Smooth muscle cell (in vitro differentiated cells): ENCODE measurements around the gene EMILIN2. TPM values are rescaled to one million over a fixed set of nuclear protein-coding genes. Genes with fewer than 3 reads are reported as not detected.

ENCODE experiments used
- DNase-seq: peaks from one replicate; lab custom pipeline; 2025; ENCODE audit not compliant: unreplicated experiment; lab: John Stamatoyannopoulos, UW
- H2AFZ ChIP-seq: fragments of 200-600 bp; sonication (generic); 2 replicates; pipeline ENCODE4 v1.6.0; 2016; ENCODE audit warnings: antibody characterized with exemption, low read depth, mild to moderate bottlenecking
- H3F3A ChIP-seq: fragments of 200-600 bp; sonication (generic); 2 replicates; pipeline ENCODE4 v1.6.0; 2017; ENCODE audit warnings: antibody characterized with exemption, low read depth
- H3K27ac ChIP-seq: fragments of 200-600 bp; sonication (generic); 2 replicates; pipeline ENCODE4 v1.5.1; 2016; ENCODE audit warnings: low read depth, mild to moderate bottlenecking
- H3K27me3 ChIP-seq: fragments of 200-600 bp; sonication (generic); 2 replicates; pipeline ENCODE4 v1.6.1; 2016; ENCODE audit warnings: low read depth, mild to moderate bottlenecking
- H3K36me3 ChIP-seq: fragments of 200-600 bp; sonication (generic); 2 replicates; pipeline ENCODE4 v1.5.1; 2016; ENCODE audit warnings: low read depth
- H3K4me1 ChIP-seq: fragments of 200-600 bp; sonication (generic); 2 replicates; pipeline ENCODE4 v1.5.1; 2016; ENCODE audit warnings: low read depth
- H3K4me2 ChIP-seq: fragments of 200-600 bp; sonication (generic); 2 replicates; pipeline ENCODE4 v1.6.0; 2016; ENCODE audit warnings: mild to moderate bottlenecking
- H3K4me3 ChIP-seq: fragments of 200-600 bp; sonication (generic); 2 replicates; pipeline ENCODE4 v1.5.1; 2016; ENCODE audit warnings: mild to moderate bottlenecking
- H3K79me2 ChIP-seq: fragments of 200-600 bp; sonication (generic); 2 replicates; pipeline ENCODE4 v1.6.0; 2016; ENCODE audit warnings: low read depth, mild to moderate bottlenecking
- H3K9ac ChIP-seq: fragments of 200-600 bp; sonication (generic); 2 replicates; pipeline ENCODE4 v1.6.0; 2016; ENCODE audit warnings: low read depth
- H3K9me3 ChIP-seq: fragments of 200-600 bp; sonication (generic); replicated peaks from 2 replicates; pipeline ENCODE4 v1.5.1; 2016; ENCODE audit warnings: low read depth
- H4K20me1 ChIP-seq: fragments of 200-600 bp; sonication (generic); 2 replicates; pipeline ENCODE4 v1.6.0; 2016; ENCODE audit warnings: low read depth
- CTCF ChIP-seq: fragments of 200-600 bp; sonication (generic); IDR thresholded peaks from 2 replicates; pipeline ENCODE4 v1.5.1; 2017; ENCODE audit warnings: borderline replicate concordance, mild to moderate bottlenecking, antibody characterized with exemption; ENCODE audit not compliant: insufficient read depth, poor library complexity, severe bottlenecking
- WGBS: methylation state at CpG from one replicate; pipeline ENCODE4 v1.1.7; 2016; ENCODE audit warnings: low lambda C conversion rate; 5-methylcytosine and 5-hydroxymethylcytosine counted together
- polyA plus RNA-seq: library from polyadenylated mRNA; unstranded; fragments of >200 nt; fragmentation: Nextera tagmentation; extraction: Ambion mirVana; gene quantifications from 2 replicates; pipeline ENCODE4 v1.2.1, GENCODE V29; 2016
- total RNA-seq: library from RNA; depleted of rRNA; stranded (reverse); fragments of >200 nt; gene quantifications from 2 replicates; pipeline ENCODE4 v1.2.3, GENCODE V29; 2014

EMILIN2 gene
- total and polyA plus RNA-seq, 2 experiments from 2014 or later: 6.5 to 22.9 TPM

GRCh38 chr18:2939317-2939716 is 92.5 kb downstream of the EMILIN2 start:
- H3K36me3 ChIP-seq: peaks cover 7% of the 10 kb centered on the region
- no peak for TF ChIP-seq CTCF
- no peak overlapping the region for H3K27ac ChIP-seq
- WGBS: 96% methylated on average over 7 of the region's 7 CpGs
- no peak for DNase-seq
- no peaks in the 10 kb centered on the region for H3K9me3 ChIP-seq
- H3K4me1 ChIP-seq: no peaks in the 10 kb centered on the region
- H3K79me2 ChIP-seq: no peaks in the 10 kb centered on the region
- H4K20me1 ChIP-seq: no peaks in the 10 kb centered on the region
- H3F3A ChIP-seq: no peaks in the 10 kb centered on the region
- H3K4me2 ChIP-seq: no peak overlapping the region
- peak overlapping the region; percentile 10 for H3K4me3 ChIP-seq
- H3K27me3 ChIP-seq: no peaks in the 10 kb centered on the region
- H2AFZ ChIP-seq: no peak overlapping the region
- H3K9ac ChIP-seq: no peak overlapping the region

GRCh38 chr18:2948038-2948437 is 101.2 kb downstream of the EMILIN2 start:
- Histone ChIP-seq H3K36me3 (peaks cover 17% of the 10 kb centered on the region), H3K79me2 (no peaks in the 10 kb centered on the region), H2AFZ (no peak overlapping the region), H3K4me3 (no peak overlapping the region), H3K9ac (no peak overlapping the region), H3K27me3 (no peaks in the 10 kb centered on the region), H3K4me1 (no peaks in the 10 kb centered on the region), H3K9me3 (no peaks in the 10 kb centered on the region), H3K27ac (no peak overlapping the region), H4K20me1 (peaks cover 6% of the 10 kb centered on the region), H3F3A (no peaks in the 10 kb centered on the region), H3K4me2 (no peak overlapping the region)
- 57% methylated on average over 3 of the region's 3 CpGs for WGBS
- DNase-seq: no peak
- peak; percentile 33 for TF ChIP-seq CTCF

GRCh38 chr18:2952605-2953004 is 105.8 kb downstream of the EMILIN2 start:
- no peak overlapping the region for H3K4me3 ChIP-seq
- peaks cover 31% of the 10 kb centered on the region for H3K36me3 ChIP-seq
- H3K79me2 ChIP-seq: no peaks in the 10 kb centered on the region
- H3K27me3 ChIP-seq: no peaks in the 10 kb centered on the region
- H4K20me1 ChIP-seq: peaks cover 4% of the 10 kb centered on the region
- H3K27ac ChIP-seq: no peak overlapping the region
- H3K4me2 ChIP-seq: no peak overlapping the region
- no peak for DNase-seq
- H3K9me3 ChIP-seq: no peaks in the 10 kb centered on the region
- no peak for TF ChIP-seq CTCF
- H3K9ac ChIP-seq: no peak overlapping the region
- 95% methylated on average over 2 of the region's 2 CpGs for WGBS
- H2AFZ ChIP-seq: no peak overlapping the region
- H3K4me1 ChIP-seq: no peaks in the 10 kb centered on the region
- H3F3A ChIP-seq: no peaks in the 10 kb centered on the region

- Histone ChIP-seq H3K36me3 (peaks cover 31% of the 10 kb centered on the region), H3K4me1 (no peaks in the 10 kb centered on the region), H3F3A (no peaks in the 10 kb centered on the region), H3K9ac (no peak overlapping the region), H3K27ac (no peak overlapping the region), H3K9me3 (no peaks in the 10 kb centered on the region), H3K4me2 (no peak overlapping the region), H3K27me3 (no peaks in the 10 kb centered on the region), H3K4me3 (no peak overlapping the region), H3K79me2 (no peaks in the 10 kb centered on the region), H2AFZ (no peak overlapping the region), H4K20me1 (no peaks in the 10 kb centered on the region)
- TF ChIP-seq CTCF: no peak
- 96% methylated on average over 6 of the region's 6 CpGs for WGBS
- no peak for DNase-seq
Measured at GRCh38 chr18:2953935-2954653, 107.3 kb downstream of the EMILIN2 start.
